Measurements from ENCODE around the gene MKI67. TPM values are rescaled to one million over a fixed set of nuclear protein-coding genes. Genes with fewer than 3 reads are reported as not detected.

The MKI67 gene
- total and polyA plus RNA-seq, 2 donors (not counting 3 experiments of a cell fraction or from before 2014, with no cell fraction given): 16.2 to 125 TPM

DNA sequence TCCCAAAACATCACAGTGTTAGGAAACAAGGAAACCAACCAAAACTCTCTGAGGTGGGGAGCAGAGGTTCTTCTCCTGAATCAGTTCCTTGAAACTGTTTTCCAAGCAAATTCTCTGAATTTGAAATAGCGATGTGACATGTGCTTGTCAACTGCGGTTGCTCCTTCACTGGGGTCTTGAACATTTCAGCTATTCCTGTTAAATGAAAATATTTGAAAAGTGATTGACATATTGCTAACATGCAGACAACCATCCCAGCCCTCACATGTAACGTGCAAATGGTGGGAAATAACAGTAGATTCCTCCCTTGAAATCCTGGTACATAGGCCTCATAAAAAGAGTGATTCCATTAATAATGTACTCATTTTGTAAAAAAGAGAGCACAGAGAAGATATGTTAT is 15.9 kb downstream of the MKI67 start:
- no peak overlapping the region for H2AFZ ChIP-seq (ENCODE audit: low read depth, low read length)
- intact Hi-C loops (cut with micrococcal nuclease): no loop called here
- H3K4me3 ChIP-seq (replicated peaks in 1 of 3; ENCODE audit: insufficient read depth in 1 of 3, low read depth in 1 of 3, low read length in 3 of 3): no peak overlapping the region
- TF ChIP-seq CTCF (IDR thresholded peaks at IDR 0.05; ENCODE audit: extremely low read depth in 1 of 2, insufficient read depth in 1 of 2, low read depth in 1 of 2, low read length in 2 of 2): no peak
- no peak for TF ChIP-seq POLR2AphosphoS5 (IDR thresholded peaks at IDR 0.05; ENCODE audit: insufficient read depth, low read depth, low read length)
- TF ChIP-seq FOS (IDR thresholded peaks at IDR 0.05; ENCODE audit: borderline replicate concordance, insufficient read depth, low read length): no peak
- TF ChIP-seq GATA2 (IDR thresholded peaks at IDR 0.05; ENCODE audit: insufficient read depth, insufficient read length, low read depth, low read length): no peak
- TF ChIP-seq MAX (IDR thresholded peaks at IDR 0.05; ENCODE audit: insufficient read depth, insufficient read length): no peak
- TF ChIP-seq MYC (IDR thresholded peaks at IDR 0.05; ENCODE audit: low read depth, low read length): no peak
- no peak for TF ChIP-seq EZH2 (IDR thresholded peaks at IDR 0.05; ENCODE audit: borderline replicate concordance, low read depth, low read length, severe bottlenecking)
- no peak for TF ChIP-seq JUN (IDR thresholded peaks at IDR 0.05; ENCODE audit: borderline replicate concordance, insufficient read depth, insufficient read length, low read depth)
- no peak for TF ChIP-seq POLR2A (IDR thresholded peaks at IDR 0.05; ENCODE audit: low read depth, low read length)
- no peaks in the 10 kb centered on the region for H3K4me1 ChIP-seq (ENCODE audit: control insufficient read depth, extremely low read depth, insufficient read depth, low read length)
- H3K79me2 ChIP-seq (ENCODE audit: control insufficient read depth, insufficient read depth, low read length): peaks cover 62% of the 10 kb centered on the region
- no TSS peak for BruUV-seq (replicated peaks)
- ChIA-PET CTCF (interaction anchor here (1.5 kb wide), 1 partner anchor 92 kb away, joined by 3 read pairs; no protein-coding TSS in a partner anchor), POLR2A (no interaction called here)
- peaks cover 13 to 70% of the 10 kb centered on the region in 2 experiments for H3K36me3 ChIP-seq (ENCODE audit: control insufficient read depth in 2 of 2, extremely low read depth in 1 of 2, insufficient read depth in 2 of 2, low read length in 2 of 2)
- FAIRE-seq: no peak
- H3K9ac ChIP-seq (replicated peaks; ENCODE audit: extremely low read depth, insufficient read depth, low read length): no peak overlapping the region
- H3K27ac ChIP-seq (ENCODE audit: insufficient read depth, low read depth, low read length): no peak overlapping the region
- peaks cover 2% of the 10 kb centered on the region for H4K20me1 ChIP-seq (replicated peaks; ENCODE audit: control insufficient read depth, extremely low read depth, insufficient read depth, low read length)
- no peaks in the 10 kb centered on the region for H3K9me1 ChIP-seq (replicated peaks; ENCODE audit: control insufficient read depth, extremely low read depth, insufficient read depth, low read length)
- DNase-seq (ENCODE audit: low read depth, low spot score): no peak
- dilution Hi-C loops (cut with MboI; ENCODE audit: extremely low pct_ligation_motif_present, low sequenced_read_pairs): no loop called here
- H3K4me2 ChIP-seq (ENCODE audit: insufficient read depth, low read length): no peak overlapping the region
- no peaks in the 10 kb centered on the region for H3K9me3 ChIP-seq (replicated peaks; ENCODE audit: control insufficient read depth, insufficient read depth, low read length)
- no peaks in the 10 kb centered on the region for H3K27me3 ChIP-seq (ENCODE audit: control insufficient read depth in 2 of 2, insufficient read depth in 2 of 2, low read length in 2 of 2)
